GM12878 (cell line): ENCODE measurements around the gene TMEM38B. TPM values are rescaled to one million over a fixed set of nuclear protein-coding genes. Genes with fewer than 3 reads are reported as not detected.

Experiments
- ATAC-seq: fragments of 200-7000 bp; cut with Tn5 transposase; 3 replicates; pipeline ENCODE4 v1.9.1; 2020; ENCODE audit warnings: mild to moderate bottlenecking, moderate library complexity
- BruUV-seq: library from RNA; stranded (reverse); fragments of 400-500 nt; replicated peaks from 2 replicates; lab custom pipeline; 2021; lab: Mats Ljungman, UMichigan
- CTCF ChIA-PET: fragments of 300-600 bp; sonication (Branson Sonifier 250); formaldehyde crosslinking; extraction: SDS; loops from one replicate; lab custom pipeline; 2021; ENCODE audit warnings: inconsistent platforms; lab: Yijun Ruan, JAX
- POLR2A ChIA-PET: fragments of 350-600 bp; formaldehyde crosslinking; extraction: SDS; loops from one replicate; lab custom pipeline; 2021; ENCODE audit warnings: inconsistent platforms; lab: Charles Lee
- RAD21 ChIA-PET: fragments of 300-600 bp; sonication (Branson Sonifier 250); formaldehyde crosslinking; loops from one replicate; lab custom pipeline; 2023; ENCODE audit warnings: antibody characterized with exemption; ENCODE audit not compliant: unreplicated experiment; lab: Charles Lee
- SMC1A ChIA-PET: fragments of 300-600 bp; sonication (Branson Sonifier 250); formaldehyde crosslinking; loops from one replicate; lab custom pipeline; 2023; ENCODE audit not compliant: unreplicated experiment, uncharacterized antibody; lab: Charles Lee
- DNase-seq: peaks from one replicate; pipeline ENCODE4 v3.0.0-alpha.2; 2011; ENCODE audit warnings: low read depth, low spot score
- FAIRE-seq: peaks from 3 replicates; lab custom pipeline; 2011; peaks lifted over from hg19 to GRCh38; lab: Jason Lieb, UNC
- H2AFZ ChIP-seq: 2 replicates; pipeline ENCODE4 v1.6.0; 2011; ENCODE audit warnings: low read depth, low read length, control low read depth; ENCODE audit not compliant: control insufficient read depth
- H3K27ac ChIP-seq: 2 replicates; pipeline ENCODE4 v1.5.1; 2011; ENCODE audit warnings: control low read depth; ENCODE audit not compliant: control insufficient read depth, insufficient read depth
- H3K27me3 ChIP-seq, 2 experiments: replicated peaks in 1 of 2; 2 replicates each; pipeline versions ENCODE4 v1.6.0 to v1.6.1; 2011; ENCODE audit warnings: low read length in 1 of 2; ENCODE audit not compliant: control insufficient read depth in 2 of 2, insufficient read depth in 2 of 2
- H3K36me3 ChIP-seq, 2 experiments: 2 replicates each; pipeline ENCODE4 v1.5.1; 2011; ENCODE audit warnings: low read length in 1 of 2; ENCODE audit not compliant: control insufficient read depth in 2 of 2, insufficient read depth in 2 of 2
- H3K4me1 ChIP-seq: 2 replicates; pipeline ENCODE4 v1.6.1; 2011; ENCODE audit warnings: mild to moderate bottlenecking, low read length, moderate library complexity, mixed read lengths; ENCODE audit not compliant: control insufficient read depth, insufficient read depth
- H3K4me2 ChIP-seq: 2 replicates; pipeline ENCODE4 v1.6.0; 2011; ENCODE audit warnings: control low read depth; ENCODE audit not compliant: control insufficient read depth, insufficient read depth
- H3K4me3 ChIP-seq: fragments of 200-600 bp; sonication (generic); 2 replicates; pipeline ENCODE4 v1.5.1; 2016
- H3K79me2 ChIP-seq: 2 replicates; pipeline ENCODE4 v1.6.0; 2011; ENCODE audit warnings: low read length; ENCODE audit not compliant: control insufficient read depth, insufficient read depth
- H3K9ac ChIP-seq: 2 replicates; pipeline ENCODE4 v1.8.0; 2011; ENCODE audit warnings: low read length, control low read depth, mixed read lengths; ENCODE audit not compliant: control insufficient read depth, insufficient read depth
- H3K9me3 ChIP-seq: replicated peaks from 3 replicates; pipeline ENCODE4 v1.5.1; 2011; ENCODE audit warnings: mild to moderate bottlenecking, low read length; ENCODE audit not compliant: control insufficient read depth, insufficient read depth
- H4K20me1 ChIP-seq: 2 replicates; pipeline ENCODE4 v1.6.0; 2011; ENCODE audit not compliant: control insufficient read depth, insufficient read depth
- CREB1 ChIP-seq: IDR thresholded peaks from 2 replicates; pipeline ENCODE4 v1.6.1; 2012; ENCODE audit warnings: low read depth, mild to moderate bottlenecking, inconsistent platforms
- ESRRA ChIP-seq: IDR thresholded peaks from 2 replicates; pipeline ENCODE4 v1.6.1; 2012; ENCODE audit warnings: mild to moderate bottlenecking, low read length, improper control_type of control experiment
- JUND ChIP-seq: IDR thresholded peaks from 2 replicates; pipeline ENCODE4 v1.6.1; 2012; ENCODE audit warnings: low read depth, mild to moderate bottlenecking, low read length, improper control_type of control experiment, moderate library complexity
- NFXL1 ChIP-seq: fragments of 450-650 bp; IDR thresholded peaks from 2 replicates; pipeline ENCODE4 v1.6.1; 2017; ENCODE audit warnings: antibody characterized with exemption, mild to moderate bottlenecking, borderline replicate concordance
- SRF ChIP-seq, 2 experiments: IDR thresholded peaks; 2 replicates each; pipeline ENCODE4 v1.6.1; 2011; ENCODE audit warnings: low read depth in 2 of 2, low read length in 2 of 2, mild to moderate bottlenecking in 1 of 2, moderate library complexity in 1 of 2
- ZNF622 ChIP-seq: fragments of 450-650 bp; IDR thresholded peaks from 2 replicates; pipeline ENCODE4 v1.6.1; 2017; ENCODE audit warnings: mild to moderate bottlenecking, inconsistent platforms
- WGBS: methylation state at CpG from one replicate; pipeline ENCODE4 v1.1.6; 2016; ENCODE audit warnings: low lambda C conversion rate; ENCODE audit not compliant: insufficient replicate concordance, insufficient coverage; ENCODE audit errors: missing lambda C conversion rate; 5-methylcytosine and 5-hydroxymethylcytosine counted together
- in situ Hi-C: fragments of 300-500 bp; cut with MboI; formaldehyde crosslinking; loops from 9 replicates; pipeline ENCODE4 v1.14.3; 2018; ENCODE audit warnings: mixed read lengths
- intact Hi-C: fragments of 100-400 bp; cut with micrococcal nuclease; formaldehyde crosslinking; loops from one replicate; pipeline ENCODE4 v1.14.2; 2022; ENCODE audit not compliant: unreplicated experiment
- polyA plus RNA-seq, 11 experiments: library from polyadenylated mRNA; depleted of rRNA in 4 of 11; unstranded in 6 of 11; stranded (reverse) in 5 of 11; fragments of >200 nt; fragmentation: Nextera tagmentation in 4 of 11; fragmentation: Illumina TruSeq in 1 of 11; extraction: Ambion mirVana in 4 of 11; extraction: Trizol in 1 of 11; gene quantifications; 1 replicate in 1 of 11; 2 replicates in 10 of 11; pipeline versions ENCODE4 v1.2.1 to v1.2.3, GENCODE V29; 2011 to 2016; ENCODE audit warnings: inconsistent platforms in 2 of 11, missing spikeins in 2 of 11, low read depth in 1 of 11
- total RNA-seq, 4 experiments: library from RNA; depleted of rRNA in 3 of 4; stranded (reverse); fragments of >200 nt in 3 of 4; fragmentation: Illumina TruSeq in 1 of 4; extraction: Trizol in 1 of 4; gene quantifications; 2 replicates each; pipeline versions ENCODE4 v1.2.1 to v1.2.3, GENCODE V29; 2013 to 2021
- TF ChIP-seq, protein P1 (sequence below): fragments of 450-650 bp; IDR thresholded peaks from 2 replicates; pipeline ENCODE4 v1.6.1; 2017; ENCODE audit warnings: mild to moderate bottlenecking

TMEM38B gene
- total and polyA plus RNA-seq, 10 of the 15 experiments (the other 5 are each of a cell fraction or from before 2014, with no cell fraction given), result 8.4 to 22.5 (median 12.7) TPM

DNA sequence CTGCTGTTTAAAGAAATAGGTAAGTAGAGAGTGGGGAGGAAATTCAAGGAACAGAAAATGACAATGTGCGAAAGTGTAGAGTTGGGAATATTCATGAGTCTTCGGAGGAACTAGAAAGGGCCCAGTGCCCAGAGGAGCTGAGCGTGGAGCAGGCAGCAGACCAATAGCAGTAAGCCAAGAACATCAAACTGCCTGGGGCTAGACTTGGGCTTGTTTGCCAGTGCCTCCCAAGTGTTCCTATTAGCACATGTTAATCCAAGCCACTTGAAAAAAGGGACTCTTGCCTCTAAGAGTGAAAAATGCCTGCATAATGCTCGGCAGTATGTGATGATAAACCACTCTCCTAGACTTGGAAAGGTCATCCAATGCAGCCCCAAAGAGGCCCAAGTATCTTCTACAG, 33.3 kb upstream of the TMEM38B start:
- RAD21 ChIA-PET, result interaction anchor here (1.1 kb wide), 1 partner anchor 160 kb away, joined by 3 read pairs; no protein-coding TSS in a partner anchor
- CTCF ChIA-PET, result interaction anchor here (1.4 to 1.5 kb wide), 2 partner anchors 23 to 57 kb away, joined by 3 to 4 read pairs; no protein-coding TSS in a partner anchor
- SMC1A ChIA-PET, result no interaction called here
- Histone ChIP-seq H3K4me2 (no peak overlapping the region), H3K36me3 (no peaks in the 10 kb centered on the region), H3K79me2 (no peaks in the 10 kb centered on the region), H3K9me3 (no peaks in the 10 kb centered on the region), H3K4me1 (peaks cover 14% of the 10 kb centered on the region), H3K4me3 (no peak overlapping the region), H3K9ac (no peak overlapping the region), H4K20me1 (no peaks in the 10 kb centered on the region), H3K27me3 (no peaks in the 10 kb centered on the region; a peak in 1 of 4 replicates), H2AFZ (no peak overlapping the region), H3K27ac (no peak overlapping the region)
- TF ChIP-seq NFXL1 (no peak), ZNF622 (no peak), SRF (IDR thresholded peaks at IDR 0.05; ENCODE audit: low read depth in 2 of 2, low read length in 2 of 2) (no peak), ESRRA (no peak), JUND (no peak), CREB1 (no peak)
- TF ChIP-seq, protein P1, sequence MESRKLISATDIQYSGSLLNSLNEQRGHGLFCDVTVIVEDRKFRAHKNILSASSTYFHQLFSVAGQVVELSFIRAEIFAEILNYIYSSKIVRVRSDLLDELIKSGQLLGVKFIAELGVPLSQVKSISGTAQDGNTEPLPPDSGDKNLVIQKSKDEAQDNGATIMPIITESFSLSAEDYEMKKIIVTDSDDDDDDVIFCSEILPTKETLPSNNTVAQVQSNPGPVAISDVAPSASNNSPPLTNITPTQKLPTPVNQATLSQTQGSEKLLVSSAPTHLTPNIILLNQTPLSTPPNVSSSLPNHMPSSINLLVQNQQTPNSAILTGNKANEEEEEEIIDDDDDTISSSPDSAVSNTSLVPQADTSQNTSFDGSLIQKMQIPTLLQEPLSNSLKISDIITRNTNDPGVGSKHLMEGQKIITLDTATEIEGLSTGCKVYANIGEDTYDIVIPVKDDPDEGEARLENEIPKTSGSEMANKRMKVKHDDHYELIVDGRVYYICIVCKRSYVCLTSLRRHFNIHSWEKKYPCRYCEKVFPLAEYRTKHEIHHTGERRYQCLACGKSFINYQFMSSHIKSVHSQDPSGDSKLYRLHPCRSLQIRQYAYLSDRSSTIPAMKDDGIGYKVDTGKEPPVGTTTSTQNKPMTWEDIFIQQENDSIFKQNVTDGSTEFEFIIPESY, result no peak
- 85% methylated on average over 4 of the region's 4 CpGs for WGBS
- FAIRE-seq (peak; percentile 23), ATAC-seq (no peak), DNase-seq (no peak)
- BruUV-seq, result no TSS peak
- POLR2A ChIA-PET, result no interaction called here
- intact Hi-C loops (no loop called here), in situ Hi-C loops (no loop called here)
